ENCODE results near the gene KCNK13.

GRCh38 chr14:90034156-90034555 is 27.6 kb upstream of the KCNK13 start:
- TF ChIP-seq, protein P1, sequence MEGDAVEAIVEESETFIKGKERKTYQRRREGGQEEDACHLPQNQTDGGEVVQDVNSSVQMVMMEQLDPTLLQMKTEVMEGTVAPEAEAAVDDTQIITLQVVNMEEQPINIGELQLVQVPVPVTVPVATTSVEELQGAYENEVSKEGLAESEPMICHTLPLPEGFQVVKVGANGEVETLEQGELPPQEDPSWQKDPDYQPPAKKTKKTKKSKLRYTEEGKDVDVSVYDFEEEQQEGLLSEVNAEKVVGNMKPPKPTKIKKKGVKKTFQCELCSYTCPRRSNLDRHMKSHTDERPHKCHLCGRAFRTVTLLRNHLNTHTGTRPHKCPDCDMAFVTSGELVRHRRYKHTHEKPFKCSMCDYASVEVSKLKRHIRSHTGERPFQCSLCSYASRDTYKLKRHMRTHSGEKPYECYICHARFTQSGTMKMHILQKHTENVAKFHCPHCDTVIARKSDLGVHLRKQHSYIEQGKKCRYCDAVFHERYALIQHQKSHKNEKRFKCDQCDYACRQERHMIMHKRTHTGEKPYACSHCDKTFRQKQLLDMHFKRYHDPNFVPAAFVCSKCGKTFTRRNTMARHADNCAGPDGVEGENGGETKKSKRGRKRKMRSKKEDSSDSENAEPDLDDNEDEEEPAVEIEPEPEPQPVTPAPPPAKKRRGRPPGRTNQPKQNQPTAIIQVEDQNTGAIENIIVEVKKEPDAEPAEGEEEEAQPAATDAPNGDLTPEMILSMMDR (conservative IDR thresholded peaks at IDR 0.05 in 1 of 2, IDR thresholded peaks at IDR 0.05 in 1 of 2; ENCODE audit: low read depth in 1 of 2, low read length in 2 of 2), result no peak
- TF ChIP-seq EZH2 (IDR thresholded peaks at IDR 0.05; ENCODE audit: low read length, missing control alignments), result no peak

Measured in fibroblast of lung (primary cell).